Measurements from ENCODE around the gene TIGD7. TPM values are rescaled to one million over a fixed set of nuclear protein-coding genes. Genes with fewer than 3 reads are reported as not detected.

Gene TIGD7
- total and polyA plus RNA-seq, 10 donors: 3.6 to 12.0 (median 7.2) TPM

DNA sequence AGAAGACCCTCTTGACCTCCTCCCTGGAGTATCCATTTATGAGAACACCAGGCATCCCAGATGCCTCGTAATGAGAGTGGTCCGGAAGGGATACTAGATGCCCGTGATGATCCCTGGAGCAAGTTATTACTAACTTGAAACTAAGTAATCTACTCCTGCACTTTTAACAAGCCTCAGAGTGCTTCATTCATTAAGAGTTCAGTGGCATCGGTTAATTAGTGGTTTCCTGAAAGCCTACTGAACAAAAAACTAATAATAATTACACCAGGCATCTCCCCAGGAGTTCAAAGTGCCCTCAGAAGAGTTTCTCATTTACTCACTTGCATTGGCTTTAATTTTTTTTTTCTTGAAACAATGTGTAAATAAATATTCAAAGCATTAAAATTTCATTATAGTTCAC, 22.3 kb upstream of the TIGD7 start:
- no peaks in the 10 kb centered on the region for H3K27me3 ChIP-seq (replicated peaks in 1 of 7)
- intact Hi-C loops (cut with DNase I; ENCODE audit: low total_unique reads): no loop called here
- WGBS, 5 donors: 76 to 86% (median 82%) methylated on average over 4 of the region's 4 CpGs

DNA sequence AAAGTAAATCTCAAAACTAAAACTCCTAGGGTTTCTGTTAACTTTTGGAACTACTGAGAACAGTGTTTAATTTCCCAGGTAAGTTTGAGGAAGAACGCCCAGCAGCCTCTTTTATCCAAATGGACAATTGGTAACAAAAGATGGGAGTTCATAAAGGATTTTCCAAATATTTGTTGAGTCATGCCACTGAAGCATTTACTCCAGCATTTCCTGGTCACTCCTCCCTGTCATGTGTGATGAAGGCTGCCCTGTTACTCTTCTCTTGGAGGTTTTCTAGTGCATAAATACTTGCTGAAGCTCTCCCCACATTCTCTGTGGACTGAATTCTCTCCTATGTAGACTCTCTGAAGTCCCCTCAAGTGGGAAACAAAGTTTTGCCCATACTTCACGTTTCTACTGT, 16.6 kb upstream of the TIGD7 start:
- no peak for DNase-seq
- TF ChIP-seq POLR2A (IDR thresholded peaks at IDR 0.05) (no peak), POLR2AphosphoS5 (IDR thresholded peaks at IDR 0.05) (no peak)
- TF ChIP-seq, protein P1, sequence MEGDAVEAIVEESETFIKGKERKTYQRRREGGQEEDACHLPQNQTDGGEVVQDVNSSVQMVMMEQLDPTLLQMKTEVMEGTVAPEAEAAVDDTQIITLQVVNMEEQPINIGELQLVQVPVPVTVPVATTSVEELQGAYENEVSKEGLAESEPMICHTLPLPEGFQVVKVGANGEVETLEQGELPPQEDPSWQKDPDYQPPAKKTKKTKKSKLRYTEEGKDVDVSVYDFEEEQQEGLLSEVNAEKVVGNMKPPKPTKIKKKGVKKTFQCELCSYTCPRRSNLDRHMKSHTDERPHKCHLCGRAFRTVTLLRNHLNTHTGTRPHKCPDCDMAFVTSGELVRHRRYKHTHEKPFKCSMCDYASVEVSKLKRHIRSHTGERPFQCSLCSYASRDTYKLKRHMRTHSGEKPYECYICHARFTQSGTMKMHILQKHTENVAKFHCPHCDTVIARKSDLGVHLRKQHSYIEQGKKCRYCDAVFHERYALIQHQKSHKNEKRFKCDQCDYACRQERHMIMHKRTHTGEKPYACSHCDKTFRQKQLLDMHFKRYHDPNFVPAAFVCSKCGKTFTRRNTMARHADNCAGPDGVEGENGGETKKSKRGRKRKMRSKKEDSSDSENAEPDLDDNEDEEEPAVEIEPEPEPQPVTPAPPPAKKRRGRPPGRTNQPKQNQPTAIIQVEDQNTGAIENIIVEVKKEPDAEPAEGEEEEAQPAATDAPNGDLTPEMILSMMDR (IDR thresholded peaks at IDR 0.05 in 8 of 11, conservative IDR thresholded peaks at IDR 0.05 in 3 of 11): no peak
- Histone ChIP-seq H3K27ac (no peak overlapping the region), H3K27me3 (replicated peaks in 1 of 7) (no peaks in the 10 kb centered on the region), H3K4me3 (no peak overlapping the region), H3K4me1 (no peaks in the 10 kb centered on the region), H3K9me3 (peaks cover 32 to 100% (median 99%) of the 10 kb centered on the region in 8 donors), H3K36me3 (peaks cover 10 to 31% (median 14%) of the 10 kb centered on the region in 6 donors)
- intact Hi-C loops (cut with DNase I; ENCODE audit: low total_unique reads): no loop called here
- 62 to 68% (median 66%) methylated on average over 2 of the region's 2 CpGs for WGBS, 5 donors

More for the DNA sequence above, 22.3 kb upstream of the TIGD7 start:
- H3K4me1 ChIP-seq: no peaks in the 10 kb centered on the region
- H3K9me3 ChIP-seq: peaks cover 5 to 86% (median 65%) of the 10 kb centered on the region in 8 donors
- no peak overlapping the region for H3K4me3 ChIP-seq
- TF ChIP-seq POLR2A (IDR thresholded peaks at IDR 0.05) (no peak), POLR2AphosphoS5 (IDR thresholded peaks at IDR 0.05) (no peak)
- TF ChIP-seq, protein P1 (IDR thresholded peaks at IDR 0.05 in 8 of 11, conservative IDR thresholded peaks at IDR 0.05 in 3 of 11): no peak
- no peaks in the 10 kb centered on the region for H3K36me3 ChIP-seq
- no peak overlapping the region for H3K27ac ChIP-seq
- no peak for DNase-seq

DNA sequence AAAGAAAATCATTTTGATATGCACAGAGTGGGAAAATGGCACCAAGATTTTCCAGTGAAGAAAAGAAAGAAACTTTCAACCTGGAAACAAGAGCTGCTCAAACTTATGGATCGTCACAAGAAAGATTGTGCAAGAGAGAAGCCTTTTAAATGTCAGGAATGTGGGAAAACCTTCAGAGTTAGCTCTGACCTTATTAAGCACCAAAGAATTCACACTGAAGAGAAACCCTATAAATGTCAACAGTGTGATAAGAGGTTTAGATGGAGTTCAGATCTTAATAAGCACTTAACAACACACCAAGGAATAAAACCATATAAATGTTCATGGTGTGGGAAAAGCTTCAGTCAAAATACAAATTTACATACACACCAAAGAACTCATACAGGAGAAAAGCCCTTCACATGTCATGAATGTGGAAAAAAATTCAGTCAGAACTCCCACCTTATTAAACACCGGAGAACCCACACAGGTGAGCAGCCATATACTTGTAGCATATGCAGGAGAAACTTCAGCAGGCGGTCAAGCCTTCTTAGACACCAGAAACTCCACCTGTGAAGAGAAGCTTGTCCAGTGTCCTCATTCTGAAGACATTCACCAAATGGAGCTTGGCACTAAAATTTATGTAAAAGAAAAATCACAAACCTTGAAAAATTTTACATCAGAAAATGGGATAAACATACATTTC, 12.2 kb upstream of the TIGD7 start:
- no peak for DNase-seq
- Histone ChIP-seq H3K27ac (no peak overlapping the region), H3K4me3 (no peak overlapping the region), H3K4me1 (no peaks in the 10 kb centered on the region), H3K9me3 (peaks cover 39 to 100% (median 100%) of the 10 kb centered on the region in 8 donors), H3K27me3 (replicated peaks in 1 of 7) (no peaks in the 10 kb centered on the region), H3K36me3 (peaks cover 21 to 74% (median 55%) of the 10 kb centered on the region in 6 donors)
- intact Hi-C loops (cut with DNase I; ENCODE audit: low total_unique reads): loop anchor here (10.0 kb wide), 1 partner anchor 67 kb away; no protein-coding TSS in a partner anchor
- 92 to 98% (median 97%) methylated on average over 3 of the region's 3 CpGs for WGBS, 5 donors
- TF ChIP-seq POLR2A (IDR thresholded peaks at IDR 0.05): no peak
- TF ChIP-seq, protein P1 (IDR thresholded peaks at IDR 0.05 in 8 of 11, conservative IDR thresholded peaks at IDR 0.05 in 3 of 11): no peak
- no peak for TF ChIP-seq POLR2AphosphoS5 (IDR thresholded peaks at IDR 0.05)

DNA sequence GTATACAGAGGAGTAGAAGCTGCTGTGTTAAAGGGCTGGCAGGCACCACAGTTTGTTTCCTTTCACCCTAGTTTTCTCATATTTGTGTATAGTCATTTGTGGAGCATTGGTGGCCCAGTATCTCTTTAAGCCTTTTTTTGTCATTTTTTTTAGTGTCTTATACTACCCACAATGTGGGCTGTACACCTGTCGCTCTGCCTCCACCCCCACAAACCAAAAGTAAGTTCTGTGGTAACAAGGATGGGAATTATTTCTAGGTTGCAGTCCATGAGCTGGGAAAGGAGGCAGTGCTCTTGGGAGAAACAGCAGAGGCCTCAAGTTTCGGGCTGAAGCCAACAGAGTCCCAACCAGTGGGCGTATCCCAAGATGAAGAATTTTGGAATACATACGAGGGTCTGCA, 6.3 kb upstream of the TIGD7 start:
- peaks cover 8 to 99% (median 71%) of the 10 kb centered on the region in 6 donors for H3K36me3 ChIP-seq
- H3K27ac ChIP-seq: no peak overlapping the region
- no peak overlapping the region for H3K4me3 ChIP-seq
- WGBS, 5 donors: 93 to 97% (median 95%) methylated on average over 4 of the region's 4 CpGs
- H3K9me3 ChIP-seq: peaks cover 14 to 100% (median 100%) of the 10 kb centered on the region in 8 donors
- DNase-seq: no peak
- TF ChIP-seq, protein P1 (IDR thresholded peaks at IDR 0.05 in 8 of 11, conservative IDR thresholded peaks at IDR 0.05 in 3 of 11): no peak
- TF ChIP-seq POLR2AphosphoS5 (IDR thresholded peaks at IDR 0.05) (no peak), POLR2A (IDR thresholded peaks at IDR 0.05) (no peak)
- no peaks in the 10 kb centered on the region for H3K27me3 ChIP-seq (replicated peaks in 1 of 7)
- peaks cover 0 to 16% (median 5%) of the 10 kb centered on the region in 6 donors for H3K4me1 ChIP-seq
- intact Hi-C loops (cut with DNase I; ENCODE audit: low total_unique reads): loop anchor here (10.0 kb wide), 1 partner anchor 73 kb away; no protein-coding TSS in a partner anchor

All from spleen (tissue), 11 donors.